HG03060 (cell line): ENCODE results near the gene CDK19.

Experiments used
- ATAC-seq: cut with Tn5 transposase; IDR thresholded peaks from one replicate; pipeline ENCODE4 v1.9.1; 2021; ENCODE audit warnings: low read depth, moderate number of reproducible peaks; ENCODE audit not compliant: unreplicated experiment

CDK19 gene

DNA sequence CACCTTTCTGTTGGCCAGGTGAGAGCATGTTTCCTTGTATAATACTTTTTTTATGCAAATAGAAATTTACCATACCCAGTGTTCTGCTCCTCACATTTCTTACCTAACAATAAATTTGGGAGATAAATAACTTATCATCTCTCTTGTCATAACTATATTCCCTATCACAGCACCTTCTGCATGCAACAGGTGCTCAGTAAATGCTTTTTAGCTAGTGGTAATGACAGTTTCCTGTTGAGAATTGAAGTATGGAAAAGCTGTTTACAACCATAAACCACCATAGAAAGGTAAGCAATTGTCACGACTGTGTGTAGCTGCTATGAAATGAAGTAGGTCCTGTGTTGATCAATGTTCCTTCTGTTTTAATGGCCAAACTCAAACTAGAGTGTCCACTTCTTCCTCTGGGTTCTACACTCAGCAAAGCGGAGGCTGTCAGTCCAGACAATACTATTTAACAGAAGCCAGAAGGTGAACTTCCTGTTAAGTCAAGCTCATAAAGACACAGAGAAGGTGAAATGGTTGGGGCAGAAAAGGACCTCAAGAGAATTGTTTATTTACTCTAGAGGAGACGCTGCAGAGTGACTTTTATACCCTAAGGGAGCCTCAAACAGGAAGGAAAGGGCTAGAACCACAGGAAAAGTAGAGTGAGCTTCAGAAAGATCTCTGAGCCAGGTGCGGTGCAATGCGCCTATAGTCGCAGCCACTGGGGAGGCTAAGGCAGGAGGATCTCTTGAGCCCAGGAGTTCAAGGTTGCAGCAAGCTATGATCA, 254.8 kb downstream of the CDK19 start:
- ATAC-seq: no peak
